Peyer's patch (tissue), 4 donors: ENCODE measurements around the gene TMEM131L.

ENCODE experiments used
- CTCF ChIP-seq, 6 experiments: fragments of 450-650 bp in 4 of 6; fragments of 200-600 bp in 2 of 6; sonication (generic) in 1 of 6; IDR thresholded peaks; one replicate each; pipeline ENCODE4 v1.5.1; 2017 to 2019; ENCODE audit warnings: antibody characterized with exemption in 6 of 6, mild to moderate bottlenecking in 3 of 6, moderate library complexity in 1 of 6
- POLR2A ChIP-seq, 2 donors: fragments of 450-650 bp; IDR thresholded peaks; one replicate each; pipeline ENCODE4 v1.5.1; 2017; ENCODE audit warnings: antibody characterized with exemption in 2 of 2, mild to moderate bottlenecking in 2 of 2, moderate library complexity in 2 of 2

DNA sequence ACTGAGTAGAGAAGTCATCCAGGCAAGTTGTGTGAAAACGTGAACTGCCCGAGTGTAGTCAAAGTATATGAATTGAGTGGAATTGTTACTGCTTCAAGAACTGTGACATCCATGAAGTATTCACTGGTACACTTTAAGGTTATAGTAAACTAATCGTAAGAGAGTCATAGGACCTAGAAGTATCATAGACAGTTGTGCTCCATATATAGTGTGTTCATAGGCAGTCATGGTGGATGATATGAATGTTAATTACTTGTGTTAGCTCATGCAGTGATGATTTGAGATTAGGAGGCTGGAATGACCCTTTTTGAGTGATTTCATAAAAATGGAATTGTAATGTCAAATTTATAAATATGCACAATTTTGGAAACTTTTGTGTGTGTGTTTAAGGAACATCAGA is 136.6 kb downstream of the TMEM131L start:
- TF ChIP-seq CTCF (IDR thresholded peaks at IDR 0.05) (no peak), POLR2A (IDR thresholded peaks at IDR 0.05) (no peak)
